ENCODE data around the gene FRMD5. TPM values are rescaled to one million over a fixed set of nuclear protein-coding genes. Genes with fewer than 3 reads are reported as not detected.

The FRMD5 gene
- total RNA-seq, 4 donors from 2014 or later: 0.15 to 2.5 (median 0.29) TPM

GRCh38 chr15:43877371-43877770 lies 317.7 kb downstream of the FRMD5 start:
- intact Hi-C loops (cut with DNase I; ENCODE audit: low total_unique reads): no loop called here
- peak in 1 of 2 donors; percentile 17 for DNase-seq (ENCODE audit: low spot score in 2 of 2)
- TF ChIP-seq POLR2A (IDR thresholded peaks at IDR 0.05): no peak
- TF ChIP-seq, protein P1, sequence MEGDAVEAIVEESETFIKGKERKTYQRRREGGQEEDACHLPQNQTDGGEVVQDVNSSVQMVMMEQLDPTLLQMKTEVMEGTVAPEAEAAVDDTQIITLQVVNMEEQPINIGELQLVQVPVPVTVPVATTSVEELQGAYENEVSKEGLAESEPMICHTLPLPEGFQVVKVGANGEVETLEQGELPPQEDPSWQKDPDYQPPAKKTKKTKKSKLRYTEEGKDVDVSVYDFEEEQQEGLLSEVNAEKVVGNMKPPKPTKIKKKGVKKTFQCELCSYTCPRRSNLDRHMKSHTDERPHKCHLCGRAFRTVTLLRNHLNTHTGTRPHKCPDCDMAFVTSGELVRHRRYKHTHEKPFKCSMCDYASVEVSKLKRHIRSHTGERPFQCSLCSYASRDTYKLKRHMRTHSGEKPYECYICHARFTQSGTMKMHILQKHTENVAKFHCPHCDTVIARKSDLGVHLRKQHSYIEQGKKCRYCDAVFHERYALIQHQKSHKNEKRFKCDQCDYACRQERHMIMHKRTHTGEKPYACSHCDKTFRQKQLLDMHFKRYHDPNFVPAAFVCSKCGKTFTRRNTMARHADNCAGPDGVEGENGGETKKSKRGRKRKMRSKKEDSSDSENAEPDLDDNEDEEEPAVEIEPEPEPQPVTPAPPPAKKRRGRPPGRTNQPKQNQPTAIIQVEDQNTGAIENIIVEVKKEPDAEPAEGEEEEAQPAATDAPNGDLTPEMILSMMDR (IDR thresholded peaks at IDR 0.05): no peak
- H3K4me3 ChIP-seq (ENCODE audit: low read depth, poor library complexity, severe bottlenecking): no peak overlapping the region
- 82 to 85% methylated on average over 4 of the region's 4 CpGs for WGBS, 2 donors

DNA sequence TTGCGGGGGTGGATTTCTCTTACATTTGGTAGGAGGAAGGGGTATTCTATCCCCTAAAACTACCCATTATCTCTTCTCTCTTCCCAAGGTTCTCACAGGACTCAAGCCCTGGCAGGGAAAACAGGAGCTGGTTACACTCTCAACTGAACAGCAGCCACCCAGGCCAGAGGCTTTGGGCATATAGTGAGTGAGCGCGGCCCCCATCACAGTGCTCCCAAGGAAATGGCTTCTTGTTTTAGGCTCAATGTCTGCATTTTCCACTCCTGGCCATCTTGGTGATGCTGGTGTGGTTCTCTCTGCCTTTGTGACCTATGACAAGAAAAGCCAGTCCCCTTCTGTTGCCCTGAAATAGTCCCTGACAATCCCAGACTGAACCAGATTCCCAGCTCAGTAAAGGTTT lies 318.2 kb downstream of the FRMD5 start:
- H3K4me3 ChIP-seq (ENCODE audit: low read depth, poor library complexity, severe bottlenecking): no peak overlapping the region
- DNase-seq (ENCODE audit: low spot score in 2 of 2): peak in 1 of 2 donors; percentile 57
- WGBS, 2 donors: 98 to 100% methylated on average over 3 of the region's 3 CpGs
- intact Hi-C loops (cut with DNase I; ENCODE audit: low total_unique reads): no loop called here
- TF ChIP-seq, protein P1 (IDR thresholded peaks at IDR 0.05): no peak
- TF ChIP-seq POLR2A (IDR thresholded peaks at IDR 0.05): no peak

DNA sequence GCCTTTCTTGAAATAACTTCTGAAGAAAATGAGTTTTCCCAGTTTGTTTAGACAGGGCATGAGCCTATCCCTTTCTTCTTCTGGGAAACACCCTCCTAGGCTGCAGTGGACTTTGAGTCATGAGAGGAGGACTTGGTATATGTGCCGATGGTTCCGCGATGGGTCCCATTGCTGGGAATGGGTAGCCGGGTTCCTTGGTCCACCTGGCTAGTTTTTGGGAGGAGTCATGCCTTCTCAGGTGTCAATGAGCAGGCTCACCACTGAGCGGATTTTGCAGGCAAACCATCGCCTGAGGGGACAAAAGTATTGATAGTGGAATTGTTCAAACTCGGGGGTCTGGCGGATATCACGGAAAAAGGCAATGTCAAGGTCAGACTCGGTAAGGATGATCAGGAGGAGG lies 321.4 kb downstream of the FRMD5 start:
- H3K4me3 ChIP-seq (ENCODE audit: low read depth, poor library complexity, severe bottlenecking): no peak overlapping the region
- WGBS, 2 donors: 91 to 95% methylated on average over 10 of the region's 10 CpGs
- intact Hi-C loops (cut with DNase I; ENCODE audit: low total_unique reads): no loop called here
- no peak for DNase-seq (ENCODE audit: low spot score in 2 of 2)
- TF ChIP-seq POLR2A (IDR thresholded peaks at IDR 0.05): no peak
- TF ChIP-seq, protein P1 (IDR thresholded peaks at IDR 0.05): no peak

DNA sequence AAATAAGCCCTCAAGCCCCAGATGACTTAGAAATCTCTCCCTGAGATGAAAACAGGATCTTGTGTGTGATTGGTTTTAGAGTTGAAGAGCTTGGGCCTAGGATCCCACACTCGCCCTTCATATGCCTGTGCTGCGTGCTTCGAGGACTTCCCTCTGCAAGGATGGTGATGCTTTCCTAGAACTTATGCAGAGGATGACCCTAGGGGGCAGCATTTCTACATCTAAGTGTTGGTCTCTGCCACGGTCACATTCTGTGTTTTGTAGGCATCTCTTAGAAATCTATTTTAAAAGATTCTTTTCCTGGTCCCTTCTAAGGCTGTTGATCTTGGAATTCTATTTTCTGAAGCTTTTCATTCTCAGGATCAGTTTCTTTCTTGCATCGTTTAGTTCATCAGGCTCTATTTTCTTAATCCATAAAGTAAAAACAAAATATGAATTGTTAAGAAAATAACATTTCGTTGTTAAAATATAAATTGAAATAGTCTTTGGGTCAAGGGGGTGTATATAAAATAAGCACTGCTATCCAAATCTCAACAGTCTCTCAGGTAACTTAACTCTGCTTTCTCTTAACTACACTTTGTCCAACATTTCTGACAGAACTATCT lies 322.6 kb downstream of the FRMD5 start:
- DNase-seq (ENCODE audit: low spot score in 2 of 2): no peak

GRCh38 chr15:43871835-43872234 lies 323.2 kb downstream of the FRMD5 start:
- intact Hi-C loops (cut with DNase I; ENCODE audit: low total_unique reads): no loop called here
- no peak overlapping the region for H3K4me3 ChIP-seq (ENCODE audit: low read depth, poor library complexity, severe bottlenecking)
- TF ChIP-seq POLR2A (IDR thresholded peaks at IDR 0.05): no peak
- TF ChIP-seq, protein P1 (IDR thresholded peaks at IDR 0.05): no peak
- no peak for DNase-seq (ENCODE audit: low spot score in 2 of 2)
- WGBS, 2 donors: 94 to 96% methylated on average over 2 of the region's 2 CpGs

More for the DNA sequence above, 322.6 kb downstream of the FRMD5 start:
- no peak for TF ChIP-seq POLR2A (IDR thresholded peaks at IDR 0.05)
- TF ChIP-seq, protein P1 (IDR thresholded peaks at IDR 0.05): no peak
- intact Hi-C loops (cut with DNase I; ENCODE audit: low total_unique reads): no loop called here
- 71 to 72% methylated on average over 6 of the region's 6 CpGs for WGBS, 2 donors
- H3K4me3 ChIP-seq (ENCODE audit: low read depth, poor library complexity, severe bottlenecking): no peak overlapping the region

- WGBS, 2 donors: 92 to 93% methylated on average over 2 of the region's 2 CpGs
- DNase-seq (ENCODE audit: low spot score in 2 of 2): no peak
- TF ChIP-seq POLR2A (IDR thresholded peaks at IDR 0.05): no peak
- TF ChIP-seq, protein P1 (IDR thresholded peaks at IDR 0.05): no peak
- H3K4me3 ChIP-seq (ENCODE audit: low read depth, poor library complexity, severe bottlenecking): no peak overlapping the region
- intact Hi-C loops (cut with DNase I; ENCODE audit: low total_unique reads): no loop called here
Observed at GRCh38 chr15:43868406-43868805, 326.7 kb downstream of the FRMD5 start.

Measured in lower leg skin (tissue), 4 donors.